GM18511 (cell line): ENCODE measurements around the gene MADD.

ENCODE experiments used
- ATAC-seq: cut with Tn5 transposase; IDR thresholded peaks from one replicate; pipeline ENCODE4 v1.9.1; 2021; ENCODE audit warnings: mild to moderate bottlenecking, moderate library complexity; ENCODE audit not compliant: unreplicated experiment

Gene MADD

GRCh38 chr11:47249378-47249715 lies 20.6 kb upstream of the MADD start:
- no peak for ATAC-seq

DNA sequence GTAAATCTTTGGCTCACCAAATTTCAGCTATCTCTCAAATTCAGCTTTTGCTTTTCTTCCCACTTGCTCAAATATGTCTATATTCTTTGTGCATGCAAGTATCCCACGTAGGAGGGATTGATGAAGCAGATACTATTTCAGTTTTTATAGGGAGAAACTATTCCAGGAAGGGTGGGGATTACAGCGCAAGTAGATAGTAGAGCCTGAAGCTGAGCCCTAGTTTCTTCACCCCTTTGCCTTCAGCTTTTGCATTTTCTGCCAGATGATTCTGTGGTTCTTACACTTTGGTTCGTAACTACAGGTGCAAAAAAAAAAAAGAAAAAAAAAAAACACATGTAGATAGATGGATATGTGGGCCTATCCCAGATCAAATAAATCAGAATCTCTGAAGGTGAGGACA lies 18.2 kb upstream of the MADD start:
- no peak for ATAC-seq

- ATAC-seq, result no peak
Observed at GRCh38 chr11:47253660-47254059, 16.3 kb upstream of the MADD start.

- ATAC-seq, result no peak
Observed at GRCh38 chr11:47254386-47254785, 15.5 kb upstream of the MADD start.

- ATAC-seq, result no peak
Observed at GRCh38 chr11:47256374-47256773, 13.6 kb upstream of the MADD start.

- ATAC-seq, result no peak
Observed at GRCh38 chr11:47257177-47257516, 12.8 kb upstream of the MADD start.

- ATAC-seq, result no peak
Observed at GRCh38 chr11:47257517-47258316, 12.2 kb upstream of the MADD start, which contains the start of gene NR1H3. Gene NR1H3 (plus strand): TSS chr11:47257996. CDS start chr11:47259217, 1,221 bp downstream.

DNA sequence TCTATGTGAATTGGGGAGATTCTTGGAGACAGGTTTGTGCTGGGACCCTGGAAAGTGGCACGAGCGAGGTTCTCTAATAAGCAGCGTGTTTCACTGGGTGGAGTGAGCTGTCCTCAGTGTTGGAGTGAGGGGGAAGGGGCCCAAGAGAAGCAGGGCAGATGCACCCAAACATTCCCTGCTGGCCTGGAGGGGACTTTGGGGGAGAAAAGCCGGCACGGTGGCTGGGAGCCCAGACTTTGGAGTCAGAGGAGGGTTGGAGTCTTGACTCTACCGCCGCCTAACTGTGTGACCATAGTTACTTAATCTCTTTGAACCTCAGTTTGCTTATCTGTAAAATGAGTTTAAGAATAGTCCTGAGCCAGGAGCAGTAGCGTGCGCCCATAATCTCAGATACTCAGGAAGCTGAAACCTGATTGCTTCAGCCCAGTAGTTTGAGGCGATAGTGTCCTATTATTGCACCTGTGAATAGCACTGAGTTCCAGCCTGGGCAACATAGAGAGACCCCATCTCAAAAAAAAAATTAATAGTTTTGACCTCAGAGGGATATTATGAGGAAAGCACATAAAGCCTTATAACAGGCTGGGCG lies 11.5 kb upstream of the MADD start:
- no peak for ATAC-seq

- ATAC-seq, result no peak
Observed at GRCh38 chr11:47259232-47259977, 10.5 kb upstream of the MADD start.

DNA sequence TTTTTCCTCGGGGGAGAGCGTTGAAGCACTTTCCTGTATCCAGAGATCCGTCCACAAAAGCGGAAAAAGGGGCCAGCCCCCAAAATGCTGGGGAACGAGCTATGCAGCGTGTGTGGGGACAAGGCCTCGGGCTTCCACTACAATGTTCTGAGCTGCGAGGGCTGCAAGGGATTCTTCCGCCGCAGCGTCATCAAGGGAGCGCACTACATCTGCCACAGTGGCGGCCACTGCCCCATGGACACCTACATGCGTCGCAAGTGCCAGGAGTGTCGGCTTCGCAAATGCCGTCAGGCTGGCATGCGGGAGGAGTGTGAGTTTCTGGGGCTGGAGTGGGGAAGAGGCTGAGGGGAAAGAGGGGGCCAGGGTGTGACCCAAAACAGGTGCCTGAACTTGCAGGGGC lies 9.6 kb upstream of the MADD start:
- ATAC-seq, result no peak

DNA sequence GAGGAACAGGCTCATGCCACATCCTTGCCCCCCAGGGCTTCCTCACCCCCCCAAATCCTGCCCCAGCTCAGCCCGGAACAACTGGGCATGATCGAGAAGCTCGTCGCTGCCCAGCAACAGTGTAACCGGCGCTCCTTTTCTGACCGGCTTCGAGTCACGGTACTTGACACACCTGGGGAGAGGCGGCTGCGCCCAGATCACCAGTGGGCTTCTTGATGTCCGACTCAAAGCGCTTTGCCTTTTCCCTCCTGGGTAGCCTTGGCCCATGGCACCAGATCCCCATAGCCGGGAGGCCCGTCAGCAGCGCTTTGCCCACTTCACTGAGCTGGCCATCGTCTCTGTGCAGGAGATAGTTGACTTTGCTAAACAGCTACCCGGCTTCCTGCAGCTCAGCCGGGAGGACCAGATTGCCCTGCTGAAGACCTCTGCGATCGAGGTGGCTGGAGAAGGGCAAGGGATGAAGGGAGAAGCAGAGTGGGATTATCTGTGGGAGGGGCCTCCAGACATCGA lies 8.6 kb upstream of the MADD start:
- ATAC-seq, result no peak

- ATAC-seq, result no peak
Observed at GRCh38 chr11:47264119-47264518, 5.8 kb upstream of the MADD start.

- ATAC-seq, result no peak
Observed at GRCh38 chr11:47264521-47264920, 5.4 kb upstream of the MADD start.

- no peak for ATAC-seq
Observed at GRCh38 chr11:47267876-47268275, 2.1 kb upstream of the MADD start.

- no peak for ATAC-seq
Observed at GRCh38 chr11:47268448-47269001, 1.4 kb upstream of the MADD start.

DNA sequence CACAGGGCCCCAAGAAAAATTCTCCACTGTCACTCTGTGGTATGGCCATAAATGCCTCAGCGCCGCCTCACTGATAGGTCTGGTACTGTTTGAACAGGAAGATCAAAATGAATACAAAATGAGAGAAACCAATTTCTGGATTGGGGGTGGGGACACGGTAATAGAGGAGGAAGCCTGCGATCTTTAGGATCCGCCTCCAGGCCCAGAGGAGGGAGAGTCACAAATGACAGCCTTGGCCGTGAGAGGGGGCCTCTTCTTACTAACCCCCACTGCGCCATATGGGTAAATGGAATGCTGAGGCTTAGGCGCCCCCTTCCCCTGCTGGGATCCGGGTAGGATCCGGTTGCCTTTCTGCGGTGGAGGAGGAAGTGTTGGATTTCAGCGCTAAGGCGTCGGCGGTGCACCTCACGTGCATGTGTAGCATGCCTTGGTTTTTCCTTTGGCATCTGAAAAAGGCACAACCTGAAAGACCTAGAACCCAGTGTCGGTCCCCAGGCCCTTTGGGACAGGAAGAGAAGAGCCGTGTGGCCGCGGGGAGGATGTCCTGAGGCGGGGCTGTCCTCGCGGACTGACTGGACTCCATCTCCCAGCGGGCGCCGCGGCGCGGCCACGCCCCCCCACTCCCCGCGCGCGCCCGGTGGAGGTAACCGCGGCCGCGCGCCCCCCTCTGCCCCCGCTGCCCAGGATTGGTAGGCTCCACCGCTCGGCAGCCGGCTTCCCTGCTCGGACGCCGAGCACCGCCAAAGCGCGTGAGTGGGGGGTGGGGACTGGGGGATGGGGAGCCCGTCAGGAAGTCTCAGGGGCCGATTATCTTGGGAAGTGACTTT lies 718 bp upstream of the MADD start:
- peak; percentile 54 for ATAC-seq

GRCh38 chr11:47270331-47271271 lies 668 bp downstream of the MADD start:
- no peak for ATAC-seq

DNA sequence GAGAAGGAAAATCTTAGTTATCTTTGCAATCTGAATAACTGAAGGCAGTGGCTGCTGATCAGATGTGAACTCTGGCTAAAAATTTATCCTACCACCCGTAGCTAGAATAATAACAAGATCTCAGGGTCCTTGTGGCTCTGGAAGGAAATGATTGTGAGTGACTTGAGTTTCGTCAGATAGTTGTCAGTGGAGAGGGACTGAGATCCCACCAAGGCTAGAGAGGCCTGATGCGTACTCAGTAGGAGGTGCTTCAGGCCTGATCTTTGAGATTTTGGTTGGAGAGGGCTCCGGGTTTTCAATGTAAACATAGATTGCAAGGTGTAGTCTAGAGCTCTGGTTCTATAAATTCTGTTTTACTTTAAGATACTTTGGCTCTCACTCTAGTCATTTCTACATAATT lies 1.4 kb downstream of the MADD start:
- ATAC-seq, result no peak

DNA sequence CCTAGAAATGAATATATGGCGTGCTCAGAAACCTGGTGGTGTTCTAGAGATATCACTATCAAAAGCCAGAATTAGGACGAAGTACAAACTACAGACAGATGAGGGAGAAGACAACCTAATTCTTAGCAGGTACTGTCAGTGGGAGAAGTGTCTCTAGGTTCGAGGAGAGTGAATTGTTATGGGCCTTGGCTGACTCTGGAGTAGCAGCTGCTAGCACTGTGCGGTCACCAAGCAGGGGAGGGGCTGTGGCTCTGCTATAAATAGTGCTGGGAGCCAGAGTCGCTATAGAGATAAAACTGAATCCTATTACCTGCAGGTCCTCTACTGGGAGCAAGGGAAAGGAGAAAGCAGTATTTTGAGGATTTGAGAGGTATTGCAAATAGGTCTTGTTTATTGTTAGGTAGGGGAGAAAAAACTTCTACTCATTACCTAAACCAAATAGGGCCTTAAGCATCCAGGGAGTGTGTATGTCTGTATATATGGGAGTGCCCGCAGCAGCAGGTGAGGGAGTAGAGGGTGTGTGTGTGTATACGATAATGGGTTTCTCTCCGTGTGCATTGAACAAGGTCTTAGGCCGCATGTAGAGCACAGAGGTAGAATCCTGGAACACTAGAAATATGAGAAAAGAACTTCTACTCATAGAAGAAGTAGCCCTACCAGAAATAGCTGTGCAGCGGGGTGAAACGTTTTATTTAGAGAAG lies 2.2 kb downstream of the MADD start:
- no peak for ATAC-seq
